Activated CD8-positive, alpha-beta memory T cell treated with anti-CD3 and anti-CD28 coated beads for 24 hours (primary cell): ENCODE results near the gene DEFB124.
A peak's percentile ranks its signal among the peaks of the same experiment; 100 is the strongest.
"Not testable (repeated sequence)": the region's sequence is repeated elsewhere in the genome, so short reads cannot be mapped to it uniquely, and the experiment has no call there.

Source experiments
- DNase-seq: peaks from one replicate; pipeline ENCODE4 v3.0.0-alpha.2; 2020

Gene DEFB124

DNA sequence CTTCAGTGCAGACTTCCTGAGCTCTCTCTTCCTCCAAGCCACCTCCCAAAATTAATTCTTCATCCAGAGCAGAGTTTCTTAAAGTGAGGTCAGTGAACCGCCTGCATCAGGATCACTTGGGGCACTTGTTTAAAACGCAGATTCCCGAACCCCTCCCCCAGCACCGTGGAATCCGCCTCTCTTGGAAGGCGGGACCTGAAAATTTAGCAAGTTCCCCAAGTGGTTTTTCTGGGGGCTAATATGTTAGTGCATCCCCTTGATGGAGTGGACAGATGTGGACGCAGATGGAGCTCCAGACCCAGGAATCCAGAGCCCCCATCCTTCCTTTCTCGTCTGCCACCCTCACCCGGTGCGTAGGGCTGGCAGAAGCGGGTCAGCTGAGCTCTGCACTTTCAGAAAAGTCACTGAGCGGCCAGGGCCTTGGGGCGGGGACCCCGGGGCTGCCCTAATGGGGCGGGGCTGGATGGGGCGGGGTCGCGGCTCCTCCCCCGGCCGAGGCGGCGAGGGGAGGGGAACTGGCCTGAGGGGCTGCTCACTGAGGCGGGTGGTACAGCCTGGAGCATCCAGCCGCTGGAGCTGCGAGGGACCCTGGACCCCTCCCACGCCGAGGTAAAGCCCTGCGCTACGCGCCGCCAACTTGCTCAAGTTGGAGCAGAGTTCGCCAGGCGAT lies at the start of gene DEFB124, which contains the start of gene REM1:
DEFB124 (minus strand) TSS at position 370 of the 670 bp plus-strand sequence. CDS start 2,114 bp downstream, outside the sequence.
REM1 (plus strand) TSS at position 531 of the 670 bp plus-strand sequence. CDS start 1,158 bp downstream, outside the sequence.
- no peak for DNase-seq

DNA sequence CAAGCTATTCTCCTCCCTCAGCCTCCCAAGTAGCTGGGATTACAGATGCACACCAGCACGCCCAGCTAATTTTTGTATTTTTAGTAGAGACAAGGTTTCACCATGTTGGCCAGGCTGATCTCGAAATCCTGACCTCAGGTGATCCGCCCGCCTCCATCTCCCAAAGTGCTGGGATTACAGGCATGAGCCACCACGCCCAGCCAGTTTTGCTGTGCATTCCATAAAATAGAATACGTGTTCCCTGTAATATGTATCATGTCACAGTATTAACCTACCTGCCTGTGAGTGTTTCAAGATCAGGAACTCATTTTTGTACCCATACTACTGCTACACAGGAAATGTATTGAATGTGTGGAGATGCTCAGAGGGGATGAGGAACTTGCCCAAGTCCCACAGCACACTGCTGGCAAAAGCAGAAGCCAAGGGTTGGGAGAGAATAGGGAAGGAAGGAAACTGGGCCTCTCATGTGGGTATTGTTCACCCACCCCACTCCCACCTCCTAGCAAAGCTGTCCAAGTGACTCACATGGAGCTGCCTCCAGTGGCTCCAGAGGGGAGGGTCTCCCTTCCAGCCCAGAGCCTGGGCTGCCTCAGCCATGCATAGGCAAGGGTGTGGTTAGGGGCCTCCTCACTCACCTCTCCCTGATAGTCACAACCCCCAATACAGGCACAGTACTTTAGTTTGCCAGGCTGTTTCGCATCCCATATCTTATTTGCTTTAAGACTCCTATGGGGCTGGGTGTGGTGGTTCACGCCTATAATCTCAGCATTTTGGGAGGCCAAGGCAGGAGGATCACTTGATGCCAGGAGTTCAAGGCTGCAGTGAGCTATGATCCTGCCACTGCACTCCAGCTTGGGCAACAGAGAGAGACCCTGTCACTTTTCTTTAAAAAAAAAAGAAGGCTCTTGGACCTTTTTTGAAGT lies 48.7 kb upstream of the DEFB124 start:
- no peak for DNase-seq

- no peak for DNase-seq
These were observed 47.8 kb upstream of the DEFB124 start for GRCh38 chr20:31522731-31523130.

DNA sequence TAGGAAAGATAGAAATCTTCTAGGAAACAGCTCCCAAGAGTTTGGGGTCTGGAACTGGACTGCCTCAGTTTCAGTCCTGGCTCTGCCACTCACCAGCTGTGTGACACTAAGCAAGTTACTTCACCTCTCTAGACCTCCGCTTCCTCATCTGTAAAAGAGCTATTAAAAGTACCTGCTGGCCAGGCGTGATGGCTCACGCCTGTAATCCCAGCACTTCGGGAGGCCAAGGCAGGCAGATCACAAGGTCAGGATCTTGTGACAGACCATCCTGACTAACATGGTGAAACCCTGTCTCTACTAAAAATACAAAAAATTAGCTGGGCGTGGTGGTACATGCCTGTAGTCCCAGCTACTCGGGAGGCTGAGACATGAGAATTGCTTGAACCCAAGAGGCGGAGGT lies 46.3 kb upstream of the DEFB124 start:
- DNase-seq = not testable (repeated sequence)

DNA sequence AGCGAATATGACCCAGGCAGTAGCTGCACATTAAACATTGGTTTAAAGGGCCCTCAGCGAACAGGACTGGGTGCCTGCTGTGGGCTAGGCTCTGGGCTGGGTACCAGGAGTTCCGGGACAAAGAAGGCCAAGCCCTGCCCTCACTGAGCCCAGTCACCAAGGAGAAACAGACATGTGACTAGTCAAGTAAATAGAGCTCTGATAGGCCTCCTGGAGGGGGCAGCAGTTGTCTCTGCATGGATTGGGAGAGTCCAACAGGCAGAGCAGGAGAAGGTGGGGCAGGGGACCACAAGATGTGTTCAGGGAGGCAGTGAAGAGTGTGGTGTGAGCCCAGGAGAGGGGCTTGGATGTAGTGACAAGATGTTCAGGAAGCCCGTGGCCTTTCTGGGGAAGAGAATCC lies 42.4 kb upstream of the DEFB124 start:
- no peak for DNase-seq

GRCh38 chr20:31516651-31517050 lies 41.7 kb upstream of the DEFB124 start:
- no peak for DNase-seq

- DNase-seq = no peak
These were observed 41.2 kb upstream of the DEFB124 start for GRCh38 chr20:31516166-31516565.

DNA sequence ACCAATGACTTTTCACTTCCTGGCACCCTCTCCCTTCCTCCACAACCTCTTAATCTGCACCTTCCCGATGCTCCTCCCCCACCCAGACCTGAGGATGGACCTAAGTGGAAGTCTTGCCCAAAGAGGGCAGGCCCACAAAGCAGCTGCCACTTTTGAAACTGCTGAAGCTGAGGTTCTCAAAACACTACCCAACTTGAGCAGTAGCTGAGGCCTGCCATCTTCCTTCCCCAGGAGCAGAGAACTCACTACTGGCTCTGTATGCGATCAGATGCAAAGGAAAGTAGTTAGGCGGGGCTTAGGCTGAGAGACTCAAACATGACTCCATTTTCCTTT lies 40.8 kb upstream of the DEFB124 start:
- no peak for DNase-seq

DNA sequence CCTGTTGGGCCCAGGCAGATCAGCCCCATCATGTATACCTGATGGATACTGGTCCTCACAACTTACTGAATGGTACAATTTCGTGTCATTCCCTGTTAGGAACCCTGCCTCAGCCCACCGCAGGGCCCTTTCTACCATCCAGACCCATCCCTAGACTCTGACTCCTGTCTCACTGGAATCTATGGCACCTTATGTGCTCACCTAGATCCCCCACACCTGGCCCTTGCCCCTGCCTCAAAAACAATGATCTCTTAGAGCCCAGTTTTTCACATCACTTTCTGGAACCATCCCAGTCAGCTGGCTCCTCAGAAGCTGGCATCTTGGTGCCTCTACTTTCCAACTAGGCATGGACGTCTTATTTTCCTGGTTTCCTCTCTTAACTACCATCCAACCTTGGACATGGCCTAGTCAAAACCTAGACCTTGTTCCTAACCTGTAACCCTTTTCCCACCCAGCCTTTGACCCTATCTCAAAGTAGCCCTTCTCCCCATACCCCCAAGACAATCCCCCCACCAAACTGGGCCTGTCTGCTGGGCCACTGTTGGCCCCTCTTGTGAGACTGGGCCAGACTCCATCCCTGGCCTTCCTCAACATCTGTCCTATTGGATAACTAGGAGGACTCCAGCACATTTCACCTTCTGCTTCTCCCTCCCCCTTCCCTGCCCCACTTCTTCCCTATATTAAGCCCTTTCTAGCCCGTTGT lies 40.3 kb upstream of the DEFB124 start:
- no peak for DNase-seq

DNA sequence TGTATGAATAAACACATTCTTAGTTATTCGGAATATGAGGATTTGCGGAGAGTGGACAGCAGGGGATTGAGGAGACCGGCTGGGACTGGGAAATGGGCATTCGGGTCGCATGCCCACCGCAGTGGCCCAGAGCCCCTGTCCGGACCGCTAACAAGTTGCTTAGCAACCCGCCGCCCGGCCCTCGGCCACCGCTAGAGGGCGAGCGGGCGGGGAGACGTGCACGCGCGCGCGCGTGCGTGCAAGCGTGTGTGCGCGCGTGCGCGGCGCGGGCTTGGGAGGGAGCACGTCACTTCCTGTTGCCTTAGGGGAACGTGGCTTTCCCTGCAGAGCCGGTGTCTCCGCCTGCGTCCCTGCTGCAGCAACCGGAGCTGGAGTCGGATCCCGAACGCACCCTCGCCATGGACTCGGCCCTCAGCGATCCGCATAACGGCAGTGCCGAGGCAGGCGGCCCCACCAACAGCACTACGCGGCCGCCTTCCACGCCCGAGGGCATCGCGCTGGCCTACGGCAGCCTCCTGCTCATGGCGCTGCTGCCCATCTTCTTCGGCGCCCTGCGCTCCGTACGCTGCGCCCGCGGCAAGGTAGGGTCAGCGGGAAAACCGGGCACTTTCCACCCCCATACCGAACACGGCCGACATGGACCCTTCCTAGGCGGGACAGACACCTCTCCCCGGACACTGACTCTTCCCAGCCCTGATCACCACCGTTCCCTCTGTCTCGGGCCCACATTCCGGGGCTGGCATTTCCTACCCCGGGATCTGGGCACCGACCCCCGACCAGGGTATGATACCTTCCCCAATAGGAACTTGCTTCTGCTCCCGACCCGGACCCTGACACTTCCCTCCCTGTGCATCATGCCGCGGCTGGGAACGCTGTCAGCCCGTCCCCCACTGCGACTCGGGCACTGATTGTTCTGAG lies 39.5 kb upstream of the DEFB124 start, which contains the start of gene HM13:
HM13 (plus strand) TSS at position 289 of the 918 bp plus-strand sequence; CDS start at position 399, 110 bp downstream.
- peak; percentile 93 for DNase-seq

DNA sequence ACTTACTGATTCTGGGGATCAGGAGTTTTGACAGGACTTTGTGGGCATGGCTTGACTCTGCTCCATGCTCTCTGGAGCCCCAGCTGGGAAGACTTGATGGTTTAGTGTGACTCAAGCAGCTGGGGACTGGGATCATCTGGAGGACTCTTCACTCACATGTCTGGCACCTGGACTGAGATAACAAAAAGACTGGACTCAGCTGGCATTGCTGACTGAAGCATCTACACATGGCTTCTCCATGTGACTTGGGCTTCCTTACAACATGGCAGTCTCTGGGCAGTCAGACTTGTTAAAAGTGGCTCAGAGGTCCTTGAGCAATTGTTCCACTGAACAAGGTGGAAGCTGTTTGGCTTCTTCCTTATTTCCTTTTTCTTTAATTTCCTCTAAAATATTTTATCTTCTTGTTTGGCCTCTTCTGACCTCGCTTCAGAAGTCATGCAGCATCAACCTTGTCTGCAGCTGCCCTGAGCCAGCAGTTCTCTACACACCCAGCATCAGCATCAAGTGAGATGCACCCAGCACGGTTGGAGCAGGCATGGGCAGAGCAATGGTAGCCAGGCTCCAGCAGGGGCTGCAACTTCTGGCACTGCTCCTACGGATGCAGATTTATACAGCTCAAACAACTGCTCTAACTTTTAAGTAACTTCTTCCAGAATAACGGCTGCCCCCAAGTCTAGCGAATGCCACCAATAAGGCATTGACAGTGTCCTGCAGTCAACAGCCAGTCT lies 33.8 kb upstream of the DEFB124 start:
- DNase-seq = no peak

DNA sequence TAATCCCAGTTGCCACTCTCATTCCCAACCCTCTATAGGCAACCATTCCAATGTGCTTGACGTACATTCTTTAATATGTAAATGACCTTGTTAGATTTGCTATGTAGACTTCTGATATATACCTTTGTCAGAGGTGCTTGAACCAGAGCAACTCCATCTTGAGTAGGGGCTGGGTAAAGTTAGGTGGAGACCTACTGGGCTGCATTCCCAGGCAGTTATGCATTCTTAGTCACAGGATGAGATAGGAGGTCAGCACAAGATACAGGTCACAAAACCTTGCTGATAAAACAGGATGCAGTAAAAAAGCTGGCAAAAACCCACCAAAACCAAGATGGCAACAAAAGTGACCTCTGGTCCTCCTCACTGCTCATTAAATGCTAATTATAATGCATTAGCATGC lies 31.0 kb upstream of the DEFB124 start:
- DNase-seq = no peak

GRCh38 chr20:31502884-31503673 lies 28.2 kb upstream of the DEFB124 start:
- peak; percentile 89 for DNase-seq

DNA sequence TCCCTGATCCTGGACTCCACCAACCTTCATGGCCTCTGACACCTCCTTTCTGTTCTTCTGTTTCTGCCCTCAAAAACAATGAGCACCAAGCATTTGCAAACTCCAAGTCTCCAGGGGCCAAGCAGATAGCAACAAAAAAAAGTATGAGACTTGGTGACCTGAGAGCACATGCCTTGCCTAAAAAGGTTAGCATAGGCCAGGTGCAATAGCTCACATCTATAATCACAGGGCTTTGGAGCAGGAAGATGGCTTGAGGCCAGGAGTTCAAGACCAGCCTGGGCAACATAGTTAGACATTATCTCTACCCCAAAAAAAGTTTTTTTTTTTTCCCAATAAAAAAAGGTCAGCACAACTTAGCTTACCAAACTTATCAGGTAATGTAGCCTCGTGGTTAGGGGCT lies 25.6 kb upstream of the DEFB124 start:
- no peak for DNase-seq

DNA sequence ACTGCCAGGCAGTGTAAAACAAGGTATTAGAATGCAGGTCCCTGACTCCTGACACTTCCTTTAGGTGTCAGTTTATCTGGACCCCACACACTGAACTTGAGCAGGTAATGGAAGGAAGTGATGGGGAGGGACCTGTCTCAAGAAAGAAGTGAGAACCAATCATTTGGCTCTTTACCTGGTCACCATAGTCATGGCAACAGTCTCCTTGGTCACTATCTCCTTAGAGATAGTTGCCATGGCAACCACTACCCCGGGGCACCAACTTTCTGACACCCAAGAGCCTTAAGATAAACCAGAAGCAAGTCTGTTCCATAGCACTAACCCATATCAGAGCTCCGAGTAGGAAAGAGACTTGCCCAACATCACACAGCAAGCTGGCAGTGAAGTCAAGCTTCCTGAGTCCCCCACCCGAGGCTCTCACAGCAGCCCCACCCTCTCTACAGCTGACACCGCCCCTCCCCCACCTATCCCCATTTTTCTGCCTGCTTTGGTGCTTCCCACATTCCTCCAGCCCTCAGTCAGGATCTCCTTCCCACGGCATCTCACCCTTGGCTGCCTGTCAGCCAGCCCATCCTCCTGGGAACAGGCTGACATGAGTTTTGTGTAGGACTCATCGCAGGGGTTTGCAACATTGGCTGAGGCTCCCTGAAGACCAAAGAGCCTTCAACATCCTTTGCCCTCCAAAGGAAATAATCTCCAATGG lies 23.1 kb upstream of the DEFB124 start:
- DNase-seq = no peak

DNA sequence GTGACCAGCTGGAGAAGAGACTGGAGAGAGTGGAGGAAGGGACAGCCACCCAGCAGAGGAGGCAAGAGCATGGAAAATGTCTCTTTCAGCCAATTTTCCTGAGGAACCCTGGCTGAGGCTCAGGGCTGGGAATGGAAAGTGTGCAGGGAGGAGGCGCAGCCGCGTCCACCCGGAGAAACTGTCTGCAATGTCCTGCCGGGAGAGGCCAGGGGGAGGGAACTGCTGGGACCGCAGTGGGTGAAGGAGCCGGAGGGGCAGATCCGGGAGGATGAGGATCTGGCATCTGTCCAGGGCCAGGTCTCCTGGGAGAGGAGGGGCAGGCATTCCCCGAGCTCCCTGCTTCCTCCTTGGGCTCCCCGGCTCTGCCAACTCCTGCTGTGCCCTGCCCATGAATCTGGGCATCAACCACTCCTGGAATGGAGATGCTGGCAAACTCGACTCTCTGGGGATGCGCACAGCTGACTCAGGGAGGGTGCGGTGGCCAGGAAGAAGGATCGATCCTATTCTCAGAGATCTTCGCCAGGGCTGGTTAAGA lies 21.9 kb upstream of the DEFB124 start:
- no peak for DNase-seq

DNA sequence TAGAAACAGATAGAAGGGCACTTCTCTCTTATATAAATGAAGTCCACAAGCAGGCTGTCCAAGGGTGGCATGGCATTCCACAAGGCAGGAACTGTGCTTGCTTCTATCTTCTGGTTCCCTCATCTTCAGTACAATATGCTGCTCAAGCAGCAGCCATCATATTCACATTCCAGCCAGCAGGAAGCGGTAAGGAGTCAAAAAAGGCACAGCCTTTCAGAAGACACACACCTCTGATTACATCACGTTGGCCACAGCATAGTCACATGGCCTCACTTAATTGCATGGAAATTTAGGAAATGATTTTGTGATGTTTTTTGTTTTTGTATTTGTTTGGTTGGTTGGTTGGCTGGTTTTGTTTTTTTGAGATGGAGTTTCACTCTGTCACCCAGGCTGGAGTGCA lies 19.2 kb upstream of the DEFB124 start:
- no peak for DNase-seq

DNA sequence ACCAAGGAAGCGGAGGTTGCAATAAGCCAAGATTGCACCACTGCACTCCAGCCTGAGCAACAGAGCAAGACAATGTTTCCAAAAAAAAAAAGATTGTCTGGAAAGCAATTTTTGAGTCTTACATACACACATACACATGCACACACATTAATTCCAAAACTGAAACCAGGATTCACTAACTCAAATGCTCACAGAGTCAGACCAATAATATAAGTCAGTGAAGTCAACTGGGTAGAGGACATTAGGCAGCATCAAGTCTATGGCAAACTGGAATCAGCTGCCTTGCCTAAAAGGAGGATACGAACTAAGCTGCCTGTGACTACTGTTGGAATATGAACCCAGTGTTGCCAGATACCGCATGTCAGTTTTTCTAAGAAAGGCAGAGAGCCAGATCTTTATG lies 15.8 kb upstream of the DEFB124 start:
- no peak for DNase-seq

DNA sequence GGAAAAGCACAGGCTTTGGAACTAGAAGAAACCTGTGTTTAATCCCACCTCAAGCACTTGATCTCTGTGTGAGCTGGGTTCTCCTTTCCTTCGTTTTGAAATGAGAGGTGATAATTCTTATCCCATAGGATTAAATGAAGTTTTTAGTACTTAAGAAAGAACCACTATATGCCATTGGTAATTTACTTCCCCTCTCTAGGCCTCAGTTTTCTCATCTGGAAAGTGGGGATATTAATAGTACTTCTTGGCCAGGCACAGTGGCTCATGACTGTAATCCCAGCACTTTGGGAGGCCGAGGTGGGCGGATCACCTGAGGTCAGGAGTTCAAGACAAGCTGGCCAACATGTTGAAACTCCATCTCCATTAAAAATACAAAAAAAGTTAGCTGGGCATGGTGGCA lies 14.2 kb upstream of the DEFB124 start:
- no peak for DNase-seq

GRCh38 chr20:31488115-31488514 lies 13.2 kb upstream of the DEFB124 start:
- DNase-seq = no peak
